Measurements from ENCODE around the gene DENND2C.

DNA sequence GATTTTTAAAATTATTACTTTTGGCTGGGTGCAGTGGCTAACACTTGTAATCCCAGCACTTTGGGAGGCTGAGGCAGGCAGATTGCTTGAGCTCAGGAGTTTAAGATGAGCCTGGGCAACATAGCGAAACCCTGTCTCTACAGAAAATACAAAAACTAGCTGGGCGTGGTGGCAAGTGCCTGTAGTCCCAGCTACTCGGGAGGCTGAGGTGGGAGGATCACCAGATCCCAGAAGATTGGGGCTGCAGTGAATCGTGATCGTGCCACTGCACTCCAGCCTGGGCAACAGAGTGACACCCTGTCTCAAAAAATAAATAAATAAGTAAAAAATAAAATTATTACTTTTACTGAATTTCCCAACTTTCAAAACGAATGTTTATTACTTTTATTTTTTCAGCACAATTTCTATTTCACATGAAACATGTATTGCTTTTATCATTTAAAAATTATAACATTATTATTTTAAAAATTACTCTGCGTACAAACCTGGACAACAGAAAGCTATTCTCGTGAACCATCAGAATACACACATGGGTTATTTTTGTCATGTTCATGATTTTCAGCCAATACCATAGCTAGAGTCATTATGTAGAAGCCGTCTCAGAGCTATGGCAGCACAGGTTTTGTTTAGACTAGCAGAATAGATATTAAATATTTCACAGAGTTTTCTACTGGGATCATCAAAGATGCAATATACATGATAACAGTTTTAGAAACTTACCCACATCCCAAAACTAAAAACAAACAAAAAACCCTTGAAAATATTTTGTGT is 24.9 kb upstream of the DENND2C start:
- TF ChIP-seq, protein P1, sequence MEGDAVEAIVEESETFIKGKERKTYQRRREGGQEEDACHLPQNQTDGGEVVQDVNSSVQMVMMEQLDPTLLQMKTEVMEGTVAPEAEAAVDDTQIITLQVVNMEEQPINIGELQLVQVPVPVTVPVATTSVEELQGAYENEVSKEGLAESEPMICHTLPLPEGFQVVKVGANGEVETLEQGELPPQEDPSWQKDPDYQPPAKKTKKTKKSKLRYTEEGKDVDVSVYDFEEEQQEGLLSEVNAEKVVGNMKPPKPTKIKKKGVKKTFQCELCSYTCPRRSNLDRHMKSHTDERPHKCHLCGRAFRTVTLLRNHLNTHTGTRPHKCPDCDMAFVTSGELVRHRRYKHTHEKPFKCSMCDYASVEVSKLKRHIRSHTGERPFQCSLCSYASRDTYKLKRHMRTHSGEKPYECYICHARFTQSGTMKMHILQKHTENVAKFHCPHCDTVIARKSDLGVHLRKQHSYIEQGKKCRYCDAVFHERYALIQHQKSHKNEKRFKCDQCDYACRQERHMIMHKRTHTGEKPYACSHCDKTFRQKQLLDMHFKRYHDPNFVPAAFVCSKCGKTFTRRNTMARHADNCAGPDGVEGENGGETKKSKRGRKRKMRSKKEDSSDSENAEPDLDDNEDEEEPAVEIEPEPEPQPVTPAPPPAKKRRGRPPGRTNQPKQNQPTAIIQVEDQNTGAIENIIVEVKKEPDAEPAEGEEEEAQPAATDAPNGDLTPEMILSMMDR (IDR thresholded peaks at IDR 0.05) = no peak
- no peak for TF ChIP-seq POLR2AphosphoS5 (IDR thresholded peaks at IDR 0.05)
- no peak for TF ChIP-seq EP300 (IDR thresholded peaks at IDR 0.05)
- TF ChIP-seq POLR2A (IDR thresholded peaks at IDR 0.05) = no peak
